ENCODE measurements around the gene UCP3.

The UCP3 gene, protein sequence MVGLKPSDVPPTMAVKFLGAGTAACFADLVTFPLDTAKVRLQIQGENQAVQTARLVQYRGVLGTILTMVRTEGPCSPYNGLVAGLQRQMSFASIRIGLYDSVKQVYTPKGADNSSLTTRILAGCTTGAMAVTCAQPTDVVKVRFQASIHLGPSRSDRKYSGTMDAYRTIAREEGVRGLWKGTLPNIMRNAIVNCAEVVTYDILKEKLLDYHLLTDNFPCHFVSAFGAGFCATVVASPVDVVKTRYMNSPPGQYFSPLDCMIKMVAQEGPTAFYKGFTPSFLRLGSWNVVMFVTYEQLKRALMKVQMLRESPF

DNA sequence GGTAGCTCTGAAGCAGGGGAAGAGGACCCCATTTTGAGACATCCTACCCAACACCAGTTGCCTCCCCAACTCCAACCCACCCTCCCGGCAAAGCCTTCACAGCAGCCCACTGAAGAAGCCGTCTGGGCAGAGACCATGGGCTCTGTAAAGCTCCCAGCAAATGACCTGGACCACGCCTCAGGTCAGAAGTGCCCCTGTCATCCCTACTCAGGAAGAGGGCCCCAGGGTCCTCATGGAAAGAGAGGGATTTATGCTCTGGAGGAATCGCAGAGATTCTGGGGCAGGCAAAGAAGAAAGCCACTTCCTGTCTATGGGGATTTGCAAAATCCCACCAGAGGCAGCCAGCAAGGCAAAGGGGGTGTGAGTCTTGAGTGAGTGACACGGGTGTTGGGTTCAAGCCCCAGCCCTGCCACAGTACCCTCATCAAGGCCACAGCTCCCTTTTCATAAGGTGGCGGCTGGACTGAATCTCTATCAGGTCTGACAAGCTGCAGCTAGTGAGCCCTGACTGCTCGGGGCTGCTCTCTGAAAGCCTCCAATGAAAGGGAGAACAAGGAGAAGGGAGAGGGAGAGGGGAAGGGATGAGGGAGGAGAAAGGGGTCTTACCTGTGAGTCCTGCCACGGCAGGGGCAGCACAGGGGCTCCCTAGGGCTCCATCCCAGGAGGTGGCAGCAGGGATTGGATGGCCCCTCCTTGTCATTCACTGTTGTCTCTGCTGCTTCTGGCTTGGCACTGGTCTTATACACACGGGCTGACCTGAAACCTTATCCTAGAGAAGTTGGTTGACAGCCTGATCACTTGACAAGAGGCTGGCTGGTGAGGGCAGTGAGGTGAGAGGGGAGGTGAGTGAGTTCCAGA is at the start of gene UCP3:
Gene UCP3 (minus strand): TSS at position 713 of the 857 bp plus-strand sequence. CDS start 2,043 bp downstream, outside the sequence.
- no peak for DNase-seq (ENCODE audit: low read depth in 2 of 2)

DNA sequence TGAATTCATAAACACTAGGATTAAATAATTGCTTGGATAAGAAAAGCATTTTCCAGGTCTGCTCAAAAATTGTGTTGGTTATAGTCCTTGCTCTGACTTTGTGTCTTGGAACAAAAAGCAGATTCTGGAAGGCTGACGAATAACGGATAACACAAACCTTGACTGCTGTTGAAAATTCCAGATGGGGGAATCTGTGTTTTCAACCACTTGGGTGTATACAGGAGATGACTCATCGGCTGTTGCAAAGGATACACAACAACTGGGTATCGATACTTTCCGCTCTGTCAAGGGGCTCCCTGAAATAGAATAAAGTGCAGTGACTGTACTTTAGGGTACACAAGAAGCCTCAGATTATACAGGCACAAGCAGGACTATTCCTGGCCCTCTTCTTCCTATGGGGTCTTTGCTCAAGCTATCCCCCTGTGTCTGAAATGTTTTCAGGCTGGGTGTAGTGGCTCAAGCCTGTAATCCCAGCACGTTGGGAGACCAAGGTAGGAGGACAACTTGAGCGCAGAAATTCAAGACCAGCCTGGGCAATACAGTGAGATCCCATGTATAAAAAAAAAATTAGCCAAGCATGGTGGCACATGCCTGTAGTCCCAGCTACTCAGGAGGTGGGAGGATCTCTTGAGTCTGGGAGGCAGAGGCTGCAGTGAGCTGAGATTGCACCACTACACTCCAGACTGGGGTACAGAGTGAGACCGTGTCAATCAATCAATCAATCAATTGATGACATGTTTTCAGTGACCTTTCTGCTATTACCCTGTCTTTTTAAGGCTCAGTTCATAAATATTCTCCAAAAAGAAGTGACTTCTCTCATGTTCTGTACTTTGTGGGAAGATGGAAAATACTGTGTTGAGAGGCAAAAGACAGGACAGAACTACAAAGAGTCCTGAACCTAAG is 48.6 kb upstream of the UCP3 start:
- DNase-seq (ENCODE audit: low read depth in 2 of 2), result no peak

DNA sequence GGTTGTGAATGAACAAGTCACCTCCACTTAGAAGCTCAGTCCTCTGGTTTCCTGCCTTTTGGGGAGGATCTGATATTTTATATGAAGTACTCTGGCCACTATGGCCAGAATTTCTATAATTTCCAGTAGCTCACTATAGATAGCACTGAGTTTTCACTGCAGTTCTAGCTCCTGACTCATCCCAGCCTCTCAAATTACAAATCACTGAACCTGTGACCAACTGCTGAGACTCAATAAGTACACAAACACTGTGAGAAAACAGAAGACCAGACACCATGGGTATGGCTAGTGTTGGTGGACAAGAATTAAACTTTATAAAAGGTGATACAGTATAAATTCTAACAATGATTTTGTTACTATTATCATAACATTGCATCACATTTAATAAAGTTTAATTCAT is 47.1 kb upstream of the UCP3 start:
- DNase-seq (ENCODE audit: low read depth in 2 of 2), result no peak

DNA sequence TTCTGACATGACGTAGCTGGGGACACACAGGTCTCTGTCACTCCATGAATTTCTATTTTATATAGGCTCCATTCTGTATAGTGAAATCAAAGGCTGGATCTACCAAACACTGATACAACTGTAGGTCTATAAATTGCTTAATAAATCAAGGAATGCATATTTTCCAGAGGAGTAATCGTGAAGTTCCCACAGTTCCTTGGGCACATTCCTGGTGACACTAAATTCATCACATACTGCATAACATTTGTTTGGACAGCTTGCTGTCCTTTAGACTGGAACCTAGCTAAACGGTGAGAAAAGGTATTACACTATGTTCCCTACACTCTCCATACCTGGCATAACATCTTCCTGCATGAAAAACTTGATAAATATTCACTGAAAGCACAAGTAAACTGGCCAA is 41.6 kb upstream of the UCP3 start:
- no peak for DNase-seq (ENCODE audit: low read depth in 2 of 2)

DNA sequence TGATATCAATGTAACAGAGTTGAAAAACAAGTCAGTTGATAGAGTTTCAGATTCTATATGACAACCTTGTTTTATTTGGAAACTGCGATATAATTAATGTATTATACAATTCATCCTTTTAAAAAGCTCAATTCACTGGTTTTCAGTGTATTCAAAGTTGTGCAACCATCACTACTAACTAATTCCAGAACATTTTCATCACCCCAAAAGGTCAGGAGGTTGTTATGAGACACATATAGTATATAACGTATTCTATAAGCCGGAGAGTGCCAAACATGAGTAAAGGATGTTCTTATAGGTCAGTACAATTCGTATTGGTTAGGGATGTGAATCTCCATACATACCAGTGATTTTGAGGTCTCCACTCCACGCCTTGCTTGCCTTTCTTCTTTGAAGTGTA is 40.1 kb upstream of the UCP3 start:
- no peak for DNase-seq (ENCODE audit: low read depth in 2 of 2)

DNA sequence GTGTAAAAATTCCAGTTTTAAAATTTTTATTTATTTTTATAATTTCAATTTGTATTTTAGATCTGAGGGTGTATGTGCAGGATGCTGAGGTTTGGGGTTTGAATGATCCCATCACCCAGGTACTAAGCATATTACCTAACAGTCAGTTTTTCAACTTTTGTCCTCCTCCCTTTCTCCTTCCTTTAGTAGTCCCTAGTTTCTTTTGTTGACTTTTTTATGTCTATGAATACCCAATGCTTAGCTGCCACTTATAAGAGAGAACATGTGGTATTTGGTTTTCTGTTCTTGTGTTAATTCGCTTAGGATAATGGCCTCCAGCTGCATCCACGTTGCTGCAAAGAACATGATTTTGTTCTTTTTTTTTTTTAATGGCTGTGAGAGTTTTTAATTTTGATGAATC is 35.7 kb upstream of the UCP3 start:
- no peak for DNase-seq (ENCODE audit: low read depth in 2 of 2)

DNA sequence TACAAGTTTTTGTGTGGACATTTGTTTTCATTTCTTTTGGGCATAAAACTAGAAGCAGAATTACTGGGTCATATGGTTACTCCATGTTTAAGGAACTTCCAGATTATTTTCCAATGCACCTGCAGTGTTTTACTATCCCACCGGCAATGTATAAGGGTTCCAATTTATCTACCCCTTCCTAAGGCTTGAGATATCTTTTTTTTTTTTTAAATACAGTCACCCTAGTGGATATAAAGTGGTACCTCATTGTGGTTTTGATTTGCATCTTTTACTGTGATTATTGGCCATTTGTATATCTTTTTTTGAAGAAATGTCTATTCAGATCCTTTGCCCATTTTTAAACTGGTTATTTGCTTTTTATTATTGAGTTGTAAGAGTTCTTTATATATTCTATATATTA is 34.6 kb upstream of the UCP3 start:
- DNase-seq (ENCODE audit: low read depth in 2 of 2), result no peak

DNA sequence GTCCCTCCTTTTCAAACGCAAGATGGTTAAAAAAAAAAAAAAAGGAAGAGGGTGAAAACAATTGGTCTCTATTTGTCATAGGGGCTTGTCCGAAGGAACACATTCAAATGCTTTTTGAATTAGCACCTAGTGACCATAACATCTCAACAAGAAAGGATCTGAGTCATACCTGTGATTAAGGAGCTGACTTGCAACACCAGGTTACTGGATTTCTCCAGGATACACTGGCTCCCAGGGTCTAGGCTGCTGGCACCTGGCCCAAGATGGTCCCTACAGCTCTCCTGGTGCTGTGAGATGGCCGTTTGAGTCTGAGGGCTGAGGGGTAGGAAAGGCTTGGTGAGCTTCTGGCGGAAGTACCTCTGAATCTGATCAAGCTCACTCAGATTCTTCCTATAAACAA is 28.4 kb upstream of the UCP3 start:
- no peak for DNase-seq (ENCODE audit: low read depth in 2 of 2)

DNA sequence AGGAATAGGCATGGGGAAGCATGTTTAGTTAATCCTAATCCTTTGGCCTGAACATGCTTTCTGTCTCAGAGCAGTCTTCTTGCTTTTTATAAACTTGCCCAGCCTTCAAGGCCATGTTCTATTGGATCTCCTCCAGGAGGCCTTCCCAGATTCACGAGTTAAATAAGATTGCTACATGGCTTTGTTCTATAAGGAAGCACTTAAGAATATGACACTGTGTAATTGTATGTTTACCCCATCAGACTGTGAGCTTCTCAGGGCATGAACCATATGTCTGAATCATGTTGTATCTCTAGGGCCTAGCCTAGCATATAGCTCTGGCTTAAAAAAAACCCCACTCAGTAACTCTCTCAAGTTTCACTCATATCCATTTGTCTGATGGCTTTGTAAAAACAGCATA is 26.4 kb upstream of the UCP3 start:
- no peak for DNase-seq (ENCODE audit: low read depth in 2 of 2)

DNA sequence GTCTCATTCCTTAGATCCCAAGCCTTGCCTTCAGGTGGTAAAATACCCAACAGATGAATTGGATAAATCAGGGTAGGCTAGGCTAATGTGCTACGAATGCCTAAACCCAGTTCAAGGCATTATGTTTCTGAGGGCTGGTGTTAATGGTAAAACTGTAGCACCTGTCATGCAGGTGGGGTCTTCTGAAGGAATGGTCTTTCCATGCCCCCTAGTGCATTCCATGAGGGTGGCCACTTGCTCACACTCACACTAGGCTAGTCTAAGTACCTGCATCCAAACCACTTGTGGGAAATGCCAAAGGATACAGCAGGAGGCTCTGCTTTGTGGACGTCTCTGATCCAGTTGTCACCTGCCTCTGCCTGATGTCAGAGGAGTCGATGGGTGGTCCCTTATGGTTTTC is 24.2 kb upstream of the UCP3 start:
- DNase-seq (ENCODE audit: low read depth in 2 of 2), result no peak

DNA sequence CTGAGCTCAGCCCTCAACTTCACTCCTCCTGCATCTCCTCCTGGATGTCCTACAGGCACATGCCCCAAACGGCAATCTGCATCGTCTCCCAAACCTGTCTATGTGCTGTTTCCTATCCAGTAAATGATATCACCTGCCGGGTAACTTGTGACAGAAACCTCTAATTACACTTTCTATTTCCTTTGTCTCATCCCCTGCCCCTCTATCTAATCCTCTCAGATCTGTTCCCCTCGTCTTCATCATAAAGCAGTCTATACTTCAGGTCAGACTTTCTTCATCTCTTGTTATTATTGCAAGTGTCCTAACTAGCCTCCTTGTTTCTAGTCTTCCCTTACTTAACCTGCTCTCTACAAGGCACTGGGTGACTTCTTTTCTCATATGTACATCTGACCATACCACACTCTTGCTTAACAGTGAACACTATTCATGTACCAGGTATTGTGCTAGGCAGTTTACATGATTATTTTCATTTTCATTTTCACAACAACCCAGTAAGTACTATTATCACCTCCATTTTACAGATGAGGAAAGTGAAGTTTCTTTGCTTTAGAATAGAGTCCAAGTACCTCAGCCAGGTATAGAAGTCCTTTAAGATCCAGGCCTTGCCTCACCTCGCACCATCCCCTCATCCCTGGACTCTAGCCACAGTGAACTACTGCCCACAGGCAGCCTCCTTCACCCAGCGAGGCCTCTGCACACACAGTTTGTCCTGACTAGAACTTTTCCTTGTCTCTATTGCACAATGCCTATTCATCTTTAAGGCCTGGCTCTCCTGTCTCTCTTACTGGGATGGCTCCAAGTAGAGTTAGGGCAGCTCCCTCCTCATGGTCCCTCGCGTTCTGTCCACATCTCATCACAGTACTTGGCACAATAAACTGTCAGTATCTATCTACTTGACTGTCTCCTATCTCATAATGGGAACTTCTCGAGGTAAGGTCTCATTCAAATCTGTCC is 22.1 kb upstream of the UCP3 start:
- no peak for DNase-seq (ENCODE audit: low read depth in 2 of 2)

DNA sequence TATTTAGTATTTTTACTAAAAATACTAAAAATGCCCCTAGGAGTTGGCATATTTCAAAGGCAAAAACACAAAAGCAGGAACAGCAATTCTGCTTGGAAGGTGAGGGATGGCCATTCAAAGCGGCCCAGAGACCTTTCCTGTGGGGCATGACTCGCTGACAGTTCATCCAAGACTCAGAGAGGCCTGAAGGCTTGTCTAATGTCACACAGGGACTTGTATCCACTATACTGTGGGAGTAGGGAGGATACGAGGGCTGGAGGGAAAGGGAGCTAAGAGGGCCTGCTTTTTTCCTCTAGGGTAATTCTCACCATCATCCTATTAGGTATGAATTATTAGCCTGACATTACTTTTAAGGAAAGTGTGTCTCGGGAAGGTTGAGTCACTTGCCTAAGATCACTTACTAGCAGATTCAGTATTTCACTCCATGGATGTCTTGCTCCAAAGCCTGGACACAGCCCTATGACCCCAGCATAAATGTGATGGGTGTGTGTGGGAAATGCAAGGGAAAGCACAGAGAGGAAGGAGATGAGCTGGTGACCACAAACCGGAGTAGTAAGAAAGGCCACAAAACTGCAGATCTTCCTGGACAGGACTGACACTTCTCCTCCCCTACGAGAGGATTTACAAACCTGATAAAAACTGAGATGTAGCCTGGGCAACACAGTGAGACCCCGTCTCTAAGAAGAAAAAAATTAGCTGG is 16.7 kb upstream of the UCP3 start:
- DNase-seq (ENCODE audit: low read depth in 2 of 2), result no peak

DNA sequence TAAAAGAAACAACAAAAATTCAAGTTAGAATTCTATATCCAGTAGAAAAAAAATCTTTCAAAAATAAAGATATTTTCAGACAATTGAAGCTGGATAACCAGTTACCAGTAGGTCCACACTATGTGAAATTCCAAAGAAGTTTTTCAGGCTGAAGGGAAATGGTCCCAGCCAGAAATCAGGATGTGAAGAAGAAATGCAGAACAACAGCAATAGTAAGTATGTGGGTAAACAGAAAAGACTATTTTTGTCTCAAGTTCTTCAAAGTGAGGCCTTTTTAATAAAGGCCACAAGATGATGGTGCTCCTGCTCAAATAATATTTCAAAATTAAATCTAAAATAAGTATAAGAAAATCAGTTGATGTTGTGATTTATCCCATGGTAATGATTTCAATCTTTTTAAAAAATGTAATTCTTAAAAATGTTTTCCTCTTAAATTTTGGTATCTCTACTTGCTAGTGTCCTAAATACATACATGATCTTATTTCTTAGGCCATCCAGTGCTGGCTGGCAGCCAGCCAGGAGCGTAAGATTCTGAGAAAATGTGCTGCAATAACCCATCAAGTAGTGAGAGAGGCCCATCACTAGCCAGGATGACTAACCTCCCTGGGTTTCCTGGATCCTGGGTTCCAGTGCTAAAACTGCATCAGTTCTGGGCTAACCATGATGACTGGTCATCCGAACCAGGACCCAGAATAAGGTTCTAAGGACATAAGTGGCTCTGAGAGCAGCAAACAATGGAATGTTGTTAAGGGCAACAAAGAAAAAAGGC is 15.6 kb upstream of the UCP3 start:
- DNase-seq (ENCODE audit: low read depth in 2 of 2), result peak; percentile 38 to 66

DNA sequence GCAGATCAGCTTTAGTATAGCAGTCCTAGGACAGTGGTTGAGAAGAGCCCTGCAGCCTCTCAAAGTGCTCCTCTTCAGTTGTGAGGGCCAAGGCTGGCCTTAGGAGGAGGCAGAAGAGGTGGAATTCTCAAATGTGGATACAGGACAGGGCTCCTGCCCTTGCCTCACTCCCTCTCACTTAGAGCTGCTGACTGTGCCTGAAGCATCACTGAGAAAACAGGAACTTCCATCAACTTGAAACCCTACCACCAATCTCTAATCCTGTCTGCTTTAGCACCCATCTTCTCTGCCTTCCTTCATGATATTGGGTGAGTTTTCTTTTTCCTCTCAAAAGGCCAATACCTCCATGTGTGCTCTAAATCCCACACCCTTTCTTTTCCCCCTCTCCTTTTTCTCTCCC is 14.4 kb upstream of the UCP3 start:
- no peak for DNase-seq (ENCODE audit: low read depth in 2 of 2)

DNA sequence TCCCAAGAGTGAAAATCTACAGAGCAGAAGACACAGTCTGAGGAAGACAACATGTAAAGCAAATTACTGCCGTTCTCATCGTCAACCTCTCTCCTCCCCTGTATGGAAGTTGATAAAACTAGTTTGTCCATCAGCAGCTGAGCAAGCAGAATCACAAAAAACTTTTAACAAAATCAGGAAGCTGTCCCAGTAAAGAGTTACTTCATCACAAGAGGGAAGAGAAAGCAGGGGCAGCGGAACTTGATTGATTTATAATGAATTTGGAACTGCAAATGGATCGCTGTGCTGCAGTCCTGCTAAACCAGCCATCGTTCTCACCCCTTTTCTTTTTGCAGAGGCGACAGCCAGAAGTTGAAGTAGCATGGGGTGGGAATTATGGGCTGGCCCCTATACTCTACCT is 13.7 kb upstream of the UCP3 start:
- DNase-seq (ENCODE audit: low read depth in 2 of 2), result no peak

DNA sequence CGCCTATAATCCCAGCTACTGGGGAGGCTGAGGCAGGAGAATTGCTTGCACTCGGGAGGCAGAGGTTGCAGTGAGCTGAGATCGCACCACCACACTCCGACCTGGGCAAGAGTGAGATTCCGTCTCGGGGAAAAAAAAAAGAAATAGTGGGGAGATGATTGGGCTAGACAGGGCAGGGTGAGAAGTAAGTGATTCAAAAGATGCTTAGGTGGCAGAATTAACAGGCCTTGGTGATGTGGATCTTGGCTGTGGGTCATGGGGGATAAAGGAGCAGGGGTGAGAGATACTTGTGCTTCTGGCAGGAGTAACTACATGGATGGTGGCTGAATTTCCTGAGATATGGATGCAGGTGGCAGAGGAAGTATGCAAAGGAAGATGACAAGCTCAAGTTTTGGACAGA is 13.1 kb upstream of the UCP3 start:
- no peak for DNase-seq (ENCODE audit: low read depth in 2 of 2)

DNA sequence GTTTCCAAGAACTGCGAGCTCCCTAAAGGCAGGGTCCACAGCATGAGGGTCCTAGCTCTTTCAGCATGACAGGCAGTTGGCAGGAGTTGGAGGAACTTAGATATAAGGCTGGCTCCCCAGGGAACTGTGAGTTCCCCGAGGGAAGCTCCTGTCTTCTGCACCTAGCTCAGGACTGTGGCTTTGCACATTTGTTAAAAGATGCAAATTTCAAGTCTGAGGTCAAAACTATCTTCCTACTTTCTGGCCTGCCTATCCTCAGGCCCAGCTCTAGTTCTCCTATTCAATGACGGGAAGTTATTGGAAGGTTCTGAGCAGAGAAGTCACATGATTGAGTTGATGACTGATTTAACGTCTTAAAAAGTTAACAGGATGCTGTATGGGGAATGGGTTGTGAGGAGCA is 11.7 kb upstream of the UCP3 start:
- no peak for DNase-seq (ENCODE audit: low read depth in 2 of 2)

DNA sequence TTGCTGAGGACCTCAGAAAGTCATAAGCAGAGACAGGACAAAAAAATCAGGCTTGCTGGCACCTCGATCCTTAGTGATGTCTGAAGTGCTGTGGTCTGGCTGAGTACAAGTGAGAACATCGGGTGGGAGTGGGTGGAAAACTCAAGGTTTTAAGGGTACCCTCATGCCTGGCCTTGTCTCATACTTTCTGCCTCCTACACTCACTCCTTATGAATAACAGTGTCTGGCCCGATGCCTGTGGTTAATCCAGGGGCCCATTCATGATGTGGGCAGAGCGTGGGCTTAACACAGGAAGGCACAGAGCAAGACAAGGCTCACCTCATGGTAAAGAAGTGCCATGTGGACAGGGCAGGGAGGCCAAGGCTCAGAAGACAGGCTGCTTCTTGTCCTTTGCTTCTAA is 11.0 kb upstream of the UCP3 start:
- DNase-seq (ENCODE audit: low read depth in 2 of 2), result peak; percentile 58 to 64

DNA sequence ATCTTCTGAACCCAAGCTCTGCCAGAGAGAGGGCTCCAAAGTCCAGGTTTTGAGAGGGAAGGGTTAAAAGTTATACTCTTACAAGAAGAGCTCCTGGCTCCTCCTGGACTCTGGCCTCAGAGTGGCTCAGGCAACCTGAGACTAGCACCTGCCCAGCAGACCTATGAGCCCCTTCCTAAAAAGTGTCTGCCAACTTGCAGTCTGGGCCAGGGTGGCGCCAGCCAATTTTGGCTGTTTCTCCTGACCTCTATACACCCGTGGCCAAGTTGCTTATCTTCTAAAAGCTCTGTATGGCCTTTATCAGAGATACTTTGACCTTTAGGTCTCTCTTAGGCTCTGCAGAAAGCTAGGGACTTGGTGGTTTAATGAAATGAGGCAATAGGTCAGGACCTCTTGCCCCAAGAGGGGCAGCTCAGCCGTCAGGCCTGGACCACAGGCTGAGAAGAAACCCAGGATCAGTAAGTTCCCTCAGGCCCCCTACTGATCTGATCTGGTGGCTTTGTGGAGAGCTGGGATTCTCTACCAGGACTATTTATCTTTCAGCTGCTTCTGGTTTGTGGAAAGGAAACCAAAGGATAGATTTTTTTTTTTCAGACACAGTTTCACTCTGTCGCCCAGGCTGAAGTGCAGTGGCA is 10.3 kb upstream of the UCP3 start:
- DNase-seq (ENCODE audit: low read depth in 2 of 2), result no peak

Measured in stimulated activated CD8-positive, alpha-beta memory T cell treated with anti-CD3 and anti-CD28 coated beads, Interleukin-2, amount 100 ng/mL, for 48 hours (primary cell).